Measurements from ENCODE around the gene CDCP1.
A peak's percentile ranks its signal among the peaks of the same experiment; 100 is the strongest.
"Not testable (repeated sequence)": the region's sequence is repeated elsewhere in the genome, so short reads cannot be mapped to it uniquely, and the experiment has no call there.

CDCP1 gene

GRCh38 chr3:45053805-45054195 lies 92.4 kb downstream of the CDCP1 start:
- DNase-seq: not testable (repeated sequence)

GRCh38 chr3:45051685-45052084 lies 94.5 kb downstream of the CDCP1 start:
- no peak for DNase-seq

- DNase-seq: no peak
These were observed 96.4 kb downstream of the CDCP1 start for GRCh38 chr3:45049807-45050206.

GRCh38 chr3:45048244-45048643 lies 97.9 kb downstream of the CDCP1 start:
- DNase-seq: no peak

GRCh38 chr3:45043728-45044299 lies 102.4 kb downstream of the CDCP1 start:
- DNase-seq: no peak

GRCh38 chr3:45042162-45042561 lies 104.0 kb downstream of the CDCP1 start:
- no peak for DNase-seq

- no peak for DNase-seq
These were observed 104.5 kb downstream of the CDCP1 start for GRCh38 chr3:45041666-45042065.

GRCh38 chr3:45037720-45038455 lies 108.3 kb downstream of the CDCP1 start:
- DNase-seq: peak; percentile 84

GRCh38 chr3:45035441-45036301 lies 110.5 kb downstream of the CDCP1 start:
- DNase-seq: peak; percentile 6

GRCh38 chr3:45034612-45035252 lies 111.4 kb downstream of the CDCP1 start:
- peak; percentile 20 for DNase-seq

- no peak for DNase-seq
These were observed 112.4 kb downstream of the CDCP1 start for GRCh38 chr3:45033791-45034190.

All from activated effector memory CD4-positive, alpha-beta T cell treated with Interleukin-2 at 50 U/mL for 16 hours (primary cell).